ENCODE data around the gene LRRIQ4.

The LRRIQ4 gene

DNA sequence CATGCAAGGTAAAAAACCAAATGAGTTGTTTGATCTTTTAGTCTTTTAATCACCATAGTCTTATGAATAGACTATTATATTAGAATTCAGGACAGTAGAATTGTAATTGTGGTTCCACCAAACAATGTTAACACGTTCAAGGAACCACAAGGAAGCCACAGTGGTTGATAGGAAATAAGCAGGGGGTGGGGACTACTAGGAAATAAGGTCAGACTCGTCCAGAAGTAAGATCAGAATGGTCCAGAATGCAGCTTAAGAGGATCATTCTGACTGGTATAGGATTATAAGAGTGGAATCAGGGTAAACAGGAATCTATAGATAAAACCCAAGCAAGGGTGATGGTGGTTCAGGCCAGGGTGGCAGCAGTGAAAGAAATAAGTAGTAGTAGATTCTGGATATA lies 31.9 kb upstream of the LRRIQ4 start:
- no peak overlapping the region for H3K4me3 ChIP-seq (replicated peaks; ENCODE audit: low read depth, low read length)
- TF ChIP-seq, protein P1, sequence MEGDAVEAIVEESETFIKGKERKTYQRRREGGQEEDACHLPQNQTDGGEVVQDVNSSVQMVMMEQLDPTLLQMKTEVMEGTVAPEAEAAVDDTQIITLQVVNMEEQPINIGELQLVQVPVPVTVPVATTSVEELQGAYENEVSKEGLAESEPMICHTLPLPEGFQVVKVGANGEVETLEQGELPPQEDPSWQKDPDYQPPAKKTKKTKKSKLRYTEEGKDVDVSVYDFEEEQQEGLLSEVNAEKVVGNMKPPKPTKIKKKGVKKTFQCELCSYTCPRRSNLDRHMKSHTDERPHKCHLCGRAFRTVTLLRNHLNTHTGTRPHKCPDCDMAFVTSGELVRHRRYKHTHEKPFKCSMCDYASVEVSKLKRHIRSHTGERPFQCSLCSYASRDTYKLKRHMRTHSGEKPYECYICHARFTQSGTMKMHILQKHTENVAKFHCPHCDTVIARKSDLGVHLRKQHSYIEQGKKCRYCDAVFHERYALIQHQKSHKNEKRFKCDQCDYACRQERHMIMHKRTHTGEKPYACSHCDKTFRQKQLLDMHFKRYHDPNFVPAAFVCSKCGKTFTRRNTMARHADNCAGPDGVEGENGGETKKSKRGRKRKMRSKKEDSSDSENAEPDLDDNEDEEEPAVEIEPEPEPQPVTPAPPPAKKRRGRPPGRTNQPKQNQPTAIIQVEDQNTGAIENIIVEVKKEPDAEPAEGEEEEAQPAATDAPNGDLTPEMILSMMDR (IDR thresholded peaks at IDR 0.05; ENCODE audit: insufficient read depth, low read length, poor library complexity, severe bottlenecking) = no peak
- peaks cover 7% of the 10 kb centered on the region for H3K36me3 ChIP-seq (ENCODE audit: control insufficient read depth, insufficient read depth, low read length)
- no peak for DNase-seq (ENCODE audit: extremely low read depth, insufficient read length)
- no peaks in the 10 kb centered on the region for H3K27me3 ChIP-seq (replicated peaks; ENCODE audit: control insufficient read depth, insufficient read depth, low read length)

DNA sequence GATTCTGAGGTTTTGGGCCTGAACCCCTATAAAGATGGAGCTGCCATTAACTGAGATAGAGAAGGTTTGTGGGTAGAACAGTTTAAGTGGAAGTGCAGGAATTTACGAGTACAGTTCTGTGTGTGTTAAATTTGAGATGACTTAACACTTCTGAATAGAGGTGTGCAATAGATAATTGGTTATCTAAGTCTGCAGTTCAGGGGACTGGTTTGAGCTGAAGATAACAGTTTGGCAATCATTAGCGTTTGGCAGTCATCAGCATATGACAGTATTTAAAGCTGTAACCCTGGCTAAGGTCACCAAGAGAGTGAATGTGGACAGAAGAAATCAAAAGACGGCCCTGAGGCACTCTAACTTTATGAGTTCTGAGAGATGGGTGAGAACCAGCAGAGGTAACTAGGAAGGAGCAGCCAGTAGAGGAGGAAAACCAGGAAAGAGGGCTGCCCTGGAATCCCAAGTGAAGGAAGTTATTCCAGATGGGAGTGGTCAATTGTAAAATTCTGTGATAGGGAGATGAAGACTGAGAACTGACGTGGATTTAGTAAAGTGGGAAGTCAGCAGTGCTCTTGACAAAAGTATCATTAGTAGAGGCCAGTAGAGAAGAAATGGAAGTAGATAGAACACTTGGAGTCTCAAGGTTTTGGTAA lies 31.3 kb upstream of the LRRIQ4 start:
- no peak overlapping the region for H3K4me3 ChIP-seq (replicated peaks; ENCODE audit: low read depth, low read length)
- no peaks in the 10 kb centered on the region for H3K27me3 ChIP-seq (replicated peaks; ENCODE audit: control insufficient read depth, insufficient read depth, low read length)
- TF ChIP-seq, protein P1 (IDR thresholded peaks at IDR 0.05; ENCODE audit: insufficient read depth, low read length, poor library complexity, severe bottlenecking) = no peak
- H3K36me3 ChIP-seq (ENCODE audit: control insufficient read depth, insufficient read depth, low read length) = peaks cover 8% of the 10 kb centered on the region
- no peak for DNase-seq (ENCODE audit: extremely low read depth, insufficient read length)

DNA sequence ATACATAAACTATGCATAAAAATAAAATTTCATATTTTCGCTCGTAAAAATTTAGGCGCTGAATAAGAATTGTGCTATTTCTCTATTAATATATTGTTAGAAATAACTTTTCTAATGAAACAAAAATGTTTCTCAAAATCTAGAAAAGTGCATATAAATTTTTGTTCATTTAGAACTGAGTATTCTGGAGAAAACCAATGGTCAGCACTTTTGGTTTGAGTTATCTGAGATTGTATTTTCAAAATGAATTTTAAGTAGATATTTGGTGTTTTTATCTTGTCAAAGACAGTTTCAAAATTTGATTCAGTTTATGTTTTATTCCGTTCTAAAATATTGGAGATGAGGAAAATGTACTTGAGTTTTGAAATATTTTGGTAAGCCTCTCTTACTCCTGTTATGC lies 25.6 kb upstream of the LRRIQ4 start:
- no peak overlapping the region for H3K4me3 ChIP-seq (replicated peaks; ENCODE audit: low read depth, low read length)
- H3K36me3 ChIP-seq (ENCODE audit: control insufficient read depth, insufficient read depth, low read length) = peaks cover 3% of the 10 kb centered on the region
- H3K27me3 ChIP-seq (replicated peaks; ENCODE audit: control insufficient read depth, insufficient read depth, low read length) = no peaks in the 10 kb centered on the region
- DNase-seq (ENCODE audit: extremely low read depth, insufficient read length) = no peak
- TF ChIP-seq, protein P1 (IDR thresholded peaks at IDR 0.05; ENCODE audit: insufficient read depth, low read length, poor library complexity, severe bottlenecking) = no peak

DNA sequence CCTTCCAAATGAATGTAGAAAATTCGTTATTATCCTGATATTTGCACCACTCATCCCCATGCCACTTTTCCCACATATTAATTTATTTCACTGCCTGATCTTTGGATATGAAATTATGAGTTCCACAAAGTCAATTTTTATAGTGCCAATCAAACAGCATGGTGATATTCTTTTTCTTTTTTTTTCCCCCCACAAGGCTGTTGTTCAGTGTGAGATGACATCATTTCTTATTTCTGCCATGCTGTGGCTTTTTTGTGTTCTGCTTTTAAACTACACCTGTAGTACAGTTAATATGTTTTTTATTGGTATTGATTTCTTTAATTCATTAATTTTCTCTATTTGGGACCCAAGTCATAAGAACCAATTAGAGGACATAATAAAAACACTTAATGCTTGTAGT lies 24.9 kb upstream of the LRRIQ4 start:
- Histone ChIP-seq H3K36me3 (ENCODE audit: control insufficient read depth, insufficient read depth, low read length) (peaks cover 4% of the 10 kb centered on the region), H3K4me3 (replicated peaks; ENCODE audit: low read depth, low read length) (no peak overlapping the region), H3K27me3 (replicated peaks; ENCODE audit: control insufficient read depth, insufficient read depth, low read length) (no peaks in the 10 kb centered on the region)
- TF ChIP-seq, protein P1 (IDR thresholded peaks at IDR 0.05; ENCODE audit: insufficient read depth, low read length, poor library complexity, severe bottlenecking) = no peak
- no peak for DNase-seq (ENCODE audit: extremely low read depth, insufficient read length)

DNA sequence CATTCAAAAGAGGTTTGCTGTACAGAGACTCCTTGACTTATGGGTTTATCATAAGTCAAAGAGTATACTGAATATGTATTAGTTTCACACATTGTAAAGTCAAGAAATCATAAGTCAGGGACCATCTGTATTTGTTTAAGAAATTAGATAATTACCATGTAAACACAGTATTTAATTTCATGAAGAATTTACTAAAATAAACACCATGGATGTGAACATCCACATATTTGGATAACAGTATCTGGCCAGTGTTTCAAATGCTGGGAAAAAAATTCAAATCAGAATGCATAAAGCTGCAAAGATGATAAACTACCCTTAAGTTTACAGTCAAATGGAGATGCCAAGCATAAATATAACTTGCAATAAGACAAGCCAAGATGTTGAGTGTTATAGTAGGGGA lies 22.5 kb upstream of the LRRIQ4 start:
- Histone ChIP-seq H3K4me3 (replicated peaks; ENCODE audit: low read depth, low read length) (no peak overlapping the region), H3K27me3 (replicated peaks; ENCODE audit: control insufficient read depth, insufficient read depth, low read length) (no peaks in the 10 kb centered on the region), H3K36me3 (ENCODE audit: control insufficient read depth, insufficient read depth, low read length) (peaks cover 4% of the 10 kb centered on the region)
- no peak for DNase-seq (ENCODE audit: extremely low read depth, insufficient read length)
- TF ChIP-seq, protein P1 (IDR thresholded peaks at IDR 0.05; ENCODE audit: insufficient read depth, low read length, poor library complexity, severe bottlenecking) = no peak
